GM21423 (cell line): ENCODE measurements around the gene WDR89.
"Not testable (repeated sequence)": the region's sequence is repeated elsewhere in the genome, so short reads cannot be mapped to it uniquely, and the experiment has no call there.

ENCODE experiments used
- ATAC-seq: cut with Tn5 transposase; IDR thresholded peaks from one replicate; pipeline ENCODE4 v1.9.1; 2021; ENCODE audit warnings: mild to moderate bottlenecking, moderate library complexity; ENCODE audit not compliant: unreplicated experiment

Gene WDR89, protein sequence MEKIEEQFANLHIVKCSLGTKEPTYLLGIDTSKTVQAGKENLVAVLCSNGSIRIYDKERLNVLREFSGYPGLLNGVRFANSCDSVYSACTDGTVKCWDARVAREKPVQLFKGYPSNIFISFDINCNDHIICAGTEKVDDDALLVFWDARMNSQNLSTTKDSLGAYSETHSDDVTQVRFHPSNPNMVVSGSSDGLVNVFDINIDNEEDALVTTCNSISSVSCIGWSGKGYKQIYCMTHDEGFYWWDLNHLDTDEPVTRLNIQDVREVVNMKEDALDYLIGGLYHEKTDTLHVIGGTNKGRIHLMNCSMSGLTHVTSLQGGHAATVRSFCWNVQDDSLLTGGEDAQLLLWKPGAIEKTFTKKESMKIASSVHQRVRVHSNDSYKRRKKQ

DNA sequence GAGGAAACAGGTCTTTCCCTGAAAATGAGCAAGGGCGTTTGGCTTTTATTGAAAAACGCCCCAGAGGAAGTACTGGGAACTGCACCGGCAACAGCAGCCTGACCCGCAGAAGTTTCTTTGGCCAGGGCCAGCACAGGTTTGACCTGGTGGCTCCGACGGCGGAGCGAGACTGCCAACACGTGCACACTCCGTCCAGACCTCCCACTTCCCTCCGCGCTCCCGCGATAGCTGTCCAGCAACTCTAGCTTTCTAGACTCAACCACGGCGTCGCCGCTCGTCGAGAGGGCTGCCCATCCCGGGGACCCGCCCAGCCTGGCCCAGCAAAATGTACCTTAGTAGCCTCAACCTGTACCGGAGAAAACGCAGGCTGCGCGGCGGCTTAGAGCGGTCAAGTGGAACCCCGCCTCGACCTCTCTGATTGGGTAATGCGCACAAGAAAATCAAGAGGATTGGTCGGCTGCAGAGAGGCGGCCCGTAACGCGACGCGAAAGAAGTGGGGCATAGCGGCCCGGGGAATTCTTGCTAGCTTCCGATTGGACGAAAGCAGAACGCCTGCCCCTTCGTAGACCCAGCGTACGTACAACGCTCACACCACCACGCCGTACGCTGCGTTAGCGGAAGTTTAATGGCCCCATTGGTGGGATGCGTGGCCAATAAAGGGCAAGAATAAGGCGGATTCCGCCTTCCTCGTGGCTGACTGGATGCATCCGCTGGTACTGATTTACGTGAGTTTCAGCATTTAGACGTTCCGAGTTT lies at the start of gene WDR89:
WDR89 (minus strand) TSS at position 399 of the 756 bp plus-strand sequence. CDS start 41,929 bp downstream, outside the sequence.
- ATAC-seq: peak; percentile 80

DNA sequence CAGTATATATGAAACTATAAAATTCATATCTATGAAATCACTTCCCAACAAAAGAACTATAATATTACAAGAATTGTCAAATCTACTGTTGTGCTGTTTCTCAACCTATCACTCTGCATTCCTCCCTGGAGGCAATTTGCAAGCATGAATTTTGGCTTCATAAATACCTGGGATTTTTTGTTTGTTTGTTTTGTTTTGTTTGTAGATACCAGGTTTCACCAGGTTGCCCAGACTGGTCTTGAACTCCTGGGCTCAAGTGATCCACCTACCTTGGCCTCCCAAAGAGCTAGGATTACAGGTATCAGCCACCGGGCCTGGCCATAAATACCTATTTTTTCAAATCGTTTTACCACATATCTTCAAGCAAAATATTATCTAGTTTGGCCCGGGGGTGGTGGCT lies 47.5 kb upstream of the WDR89 start:
- no peak for ATAC-seq

GRCh38 chr14:63686926-63687325 lies 45.3 kb upstream of the WDR89 start:
- ATAC-seq: no peak

DNA sequence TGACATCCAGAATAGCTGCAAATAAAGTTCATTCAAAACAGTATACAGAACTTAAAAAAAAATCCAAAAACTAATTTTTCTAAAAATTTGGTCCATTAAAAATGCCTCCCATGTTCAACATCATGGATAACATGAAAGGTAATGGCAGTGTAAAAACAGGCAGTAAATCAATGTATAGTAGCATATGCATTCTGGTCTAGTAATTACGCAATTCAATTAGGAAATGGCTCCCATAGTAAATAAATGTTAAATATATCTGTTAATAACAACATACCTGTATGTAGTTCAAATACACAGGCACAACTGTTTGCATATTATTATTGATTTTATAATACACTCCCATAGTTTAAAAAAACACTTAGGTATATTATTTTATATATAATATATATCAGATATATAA lies 43.7 kb upstream of the WDR89 start:
- no peak for ATAC-seq

- no peak for ATAC-seq
These were observed 41.3 kb upstream of the WDR89 start for GRCh38 chr14:63682727-63683593.

- ATAC-seq: no peak
These were observed 36.9 kb upstream of the WDR89 start for GRCh38 chr14:63678536-63678935.

GRCh38 chr14:63677891-63678379 lies 36.3 kb upstream of the WDR89 start:
- no peak for ATAC-seq

DNA sequence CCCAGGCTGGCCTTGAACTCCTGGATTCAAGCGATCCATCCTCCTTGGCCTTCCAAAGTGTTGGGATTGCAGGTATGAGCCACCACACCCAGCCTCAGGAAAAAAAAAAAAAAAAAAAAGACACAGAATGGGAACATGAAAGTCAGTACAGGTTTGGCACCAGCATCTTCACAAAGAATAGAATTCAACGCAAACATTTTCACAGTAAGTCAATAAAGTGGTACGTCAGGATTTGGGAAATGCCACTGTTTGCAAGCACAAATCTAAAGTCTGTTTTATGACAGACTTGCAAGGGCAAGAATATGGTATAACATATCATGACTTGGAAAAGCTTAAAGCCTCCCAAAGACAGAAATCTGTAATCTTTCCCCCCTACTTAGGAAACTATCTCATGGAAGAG lies 34.9 kb upstream of the WDR89 start:
- no peak for ATAC-seq

DNA sequence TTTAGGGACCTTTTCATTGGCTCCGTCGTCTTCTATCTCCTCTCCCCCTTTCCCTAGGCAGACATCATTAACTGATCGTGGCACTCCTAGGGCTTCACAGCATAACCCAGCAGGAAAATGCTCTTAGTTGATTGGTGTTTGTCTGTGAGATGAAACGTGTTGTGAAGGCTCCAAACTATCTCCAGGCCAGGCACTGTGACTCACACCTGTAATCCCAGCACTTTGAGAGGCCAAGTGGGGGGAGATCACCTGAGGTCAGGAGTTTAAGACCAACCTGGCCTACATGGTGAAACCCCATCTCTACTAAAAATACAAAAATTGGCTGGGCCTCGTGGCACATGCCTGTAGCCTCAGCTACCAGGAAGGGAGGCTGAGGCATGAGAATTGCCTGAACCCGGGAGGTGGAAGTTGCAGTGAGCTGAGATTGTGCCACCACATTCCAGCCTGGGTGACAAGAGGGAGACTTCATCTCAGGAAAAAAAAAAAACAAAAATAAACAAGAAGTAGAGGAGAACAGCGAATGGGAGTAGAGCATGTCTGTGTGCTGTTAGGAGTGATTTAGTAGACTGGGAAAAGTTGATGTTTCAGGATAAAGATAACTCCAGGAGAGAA lies 32.3 kb upstream of the WDR89 start:
- ATAC-seq: no peak

- no peak for ATAC-seq
These were observed 31.6 kb upstream of the WDR89 start for GRCh38 chr14:63673255-63673654.

DNA sequence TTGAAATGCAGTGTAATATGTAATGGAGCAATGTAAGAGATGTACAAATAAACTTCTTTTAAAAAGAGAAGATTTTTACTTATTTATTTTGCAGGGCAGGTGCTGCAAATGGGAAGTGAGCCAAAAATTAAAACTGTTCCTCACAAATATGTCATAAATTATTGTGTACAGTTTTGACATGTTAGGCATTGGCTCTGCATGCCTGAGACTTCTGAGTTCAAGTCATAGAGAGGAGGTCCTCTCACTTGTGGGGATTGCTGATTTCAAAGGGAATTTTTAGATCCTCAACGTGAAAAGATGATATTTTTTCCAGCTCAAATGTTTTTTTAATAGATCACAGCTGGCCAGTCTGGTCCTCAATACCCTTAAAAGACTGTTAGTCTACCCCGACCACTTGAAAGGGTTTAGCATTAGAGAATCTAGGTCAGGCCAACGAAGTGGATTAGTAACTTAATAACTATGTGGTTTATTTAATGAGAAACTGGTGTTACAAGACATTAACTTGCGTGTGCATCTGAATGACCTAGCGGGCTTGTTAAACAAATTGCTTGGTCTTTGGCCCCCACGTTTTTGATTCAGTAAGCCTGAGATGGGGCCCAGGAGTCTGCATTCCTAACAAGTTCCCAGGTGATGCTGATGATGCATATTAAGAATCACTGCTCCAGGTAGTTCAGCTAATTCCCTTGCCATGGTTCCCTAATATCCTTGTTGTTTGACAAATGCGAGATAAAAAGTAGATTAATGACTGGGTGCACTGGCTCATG lies 30.9 kb upstream of the WDR89 start:
- ATAC-seq: peak; percentile 80

DNA sequence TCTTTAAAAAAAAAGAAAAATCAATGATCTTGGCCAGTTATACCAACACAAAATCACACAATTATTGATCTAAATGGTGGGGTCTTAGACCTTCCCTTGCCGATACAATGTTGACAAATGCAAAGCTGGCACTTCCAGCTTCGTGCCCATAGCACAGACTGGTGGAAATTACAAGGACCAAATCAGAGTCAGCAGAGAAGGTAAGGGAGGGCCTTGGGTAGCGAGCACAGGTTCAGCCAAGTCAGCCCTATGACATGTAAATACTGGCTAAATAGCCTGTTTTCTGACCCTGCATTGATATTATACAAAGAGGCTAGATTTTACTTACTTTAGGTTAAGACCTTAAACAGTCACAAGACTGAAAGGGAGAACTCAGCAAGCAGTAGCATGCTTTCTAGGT lies 30.3 kb upstream of the WDR89 start:
- ATAC-seq: no peak

DNA sequence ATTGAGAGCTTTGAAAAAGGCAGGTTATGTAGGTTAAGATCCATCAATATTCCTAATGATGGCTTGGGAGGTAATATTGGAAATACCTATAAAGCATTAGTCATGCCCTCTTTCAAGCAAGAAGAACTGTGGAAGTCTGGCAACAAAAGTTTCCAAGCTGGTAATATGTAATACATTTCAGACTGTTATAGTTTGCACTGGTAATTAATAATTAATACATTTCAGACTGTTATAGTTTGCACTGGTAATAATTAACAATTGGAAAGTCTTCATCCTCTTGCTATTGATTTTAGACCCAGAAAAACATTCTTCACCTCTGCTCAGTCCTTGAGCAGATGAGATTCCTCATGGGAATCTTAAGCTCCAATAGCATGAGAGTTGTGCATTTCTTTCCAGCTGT lies 29.0 kb upstream of the WDR89 start:
- ATAC-seq: peak; percentile 50

DNA sequence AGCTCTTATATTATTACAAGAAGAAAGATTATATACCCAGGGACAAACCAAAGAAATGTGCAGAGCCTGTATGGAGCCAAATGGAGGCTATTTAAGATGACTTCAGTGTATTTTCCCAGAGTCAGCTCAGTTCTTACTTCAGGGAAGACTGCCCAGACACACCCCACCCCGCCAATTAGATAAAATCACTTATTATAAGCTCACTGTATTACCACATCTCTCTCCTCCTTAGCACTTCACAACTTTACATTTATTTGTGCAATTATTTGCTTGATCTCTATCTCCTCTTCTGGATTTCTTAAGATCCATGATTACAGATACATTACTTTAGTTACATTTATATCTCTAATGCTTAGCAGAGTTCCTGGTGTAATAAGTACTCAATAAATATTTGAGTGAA lies 24.7 kb upstream of the WDR89 start:
- no peak for ATAC-seq

GRCh38 chr14:63663428-63664341 lies 22.0 kb upstream of the WDR89 start:
- ATAC-seq: no peak

GRCh38 chr14:63662776-63663175 lies 21.1 kb upstream of the WDR89 start:
- no peak for ATAC-seq

GRCh38 chr14:63661881-63662280 lies 20.2 kb upstream of the WDR89 start:
- ATAC-seq: not testable (repeated sequence)

DNA sequence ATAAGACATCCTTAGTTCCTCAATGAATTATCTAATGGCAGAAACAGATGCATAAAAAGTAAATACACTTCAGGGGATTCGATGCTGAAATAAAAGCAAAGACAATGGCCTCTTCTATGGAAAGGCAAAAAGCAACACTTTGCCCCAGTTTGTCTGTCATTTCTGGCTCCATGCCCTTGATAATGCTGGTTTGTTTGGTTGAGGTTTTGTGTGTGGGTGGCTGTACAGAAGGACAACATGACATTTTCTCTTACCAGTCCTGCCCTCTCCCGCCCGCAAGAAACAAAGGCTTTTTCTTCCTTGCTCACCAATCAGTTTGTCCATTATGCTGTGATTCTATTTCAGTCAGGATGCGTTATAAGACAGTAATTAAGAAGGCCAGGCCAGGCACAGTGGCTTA lies 18.1 kb upstream of the WDR89 start:
- ATAC-seq: no peak

- no peak for ATAC-seq
These were observed 14.5 kb upstream of the WDR89 start for GRCh38 chr14:63656194-63656593.
